ENCODE data around the gene PPP1R12B.
A peak's percentile ranks its signal among the peaks of the same experiment; 100 is the strongest.

The PPP1R12B gene

GRCh38 chr1:202597090-202597761 is 248.7 kb downstream of the PPP1R12B start:
- H3K4me3 ChIP-seq (ENCODE audit: low read depth in 1 of 2, low read length in 2 of 2), result no peak overlapping the region
- no peak for ATAC-seq (ENCODE audit: insufficient read depth, low read depth)
- H3K4me2 ChIP-seq (ENCODE audit: insufficient read depth, low read length), result no peak overlapping the region
- H3K9me3 ChIP-seq (ENCODE audit: insufficient read depth, low read length, severe bottlenecking), result no peaks in the 10 kb centered on the region
- DNase-seq, result no peak
- no peak overlapping the region for H3K9ac ChIP-seq (ENCODE audit: low read depth, low read length)
- no peaks in the 10 kb centered on the region for H3K4me1 ChIP-seq (ENCODE audit: insufficient read depth, low read length)
- no peak overlapping the region for H2AFZ ChIP-seq (ENCODE audit: low read depth, low read length)
- H3K36me3 ChIP-seq (ENCODE audit: insufficient read depth, low read length), result no peaks in the 10 kb centered on the region
- TF ChIP-seq EZH2 (IDR thresholded peaks at IDR 0.05; ENCODE audit: borderline replicate concordance, low read depth, low read length, severe bottlenecking) (no peak), CTCF (IDR thresholded peaks at IDR 0.05; ENCODE audit: borderline replicate concordance, extremely low read depth, low read length, poor library complexity, severe bottlenecking) (no peak)
- no peaks in the 10 kb centered on the region for H4K20me1 ChIP-seq (ENCODE audit: insufficient read depth, low read length)
- no peak overlapping the region for H3K27ac ChIP-seq (ENCODE audit: low read length)
- no peaks in the 10 kb centered on the region for H3K27me3 ChIP-seq (ENCODE audit: insufficient read depth, low read length, poor library complexity)
- no peaks in the 10 kb centered on the region for H3K79me2 ChIP-seq (ENCODE audit: insufficient read depth, low read length)

- Histone ChIP-seq H3K4me3 (ENCODE audit: low read depth in 1 of 2, low read length in 2 of 2) (no peak overlapping the region), H3K27me3 (ENCODE audit: insufficient read depth, low read length, poor library complexity) (no peaks in the 10 kb centered on the region), H3K9ac (ENCODE audit: low read depth, low read length) (no peak overlapping the region), H3K4me2 (ENCODE audit: insufficient read depth, low read length) (no peak overlapping the region), H3K9me3 (ENCODE audit: insufficient read depth, low read length, severe bottlenecking) (no peaks in the 10 kb centered on the region), H3K36me3 (ENCODE audit: insufficient read depth, low read length) (no peaks in the 10 kb centered on the region), H2AFZ (ENCODE audit: low read depth, low read length) (no peak overlapping the region), H3K79me2 (ENCODE audit: insufficient read depth, low read length) (no peaks in the 10 kb centered on the region), H4K20me1 (ENCODE audit: insufficient read depth, low read length) (no peaks in the 10 kb centered on the region), H3K27ac (ENCODE audit: low read length) (no peak overlapping the region), H3K4me1 (ENCODE audit: insufficient read depth, low read length) (no peaks in the 10 kb centered on the region)
- ATAC-seq (ENCODE audit: insufficient read depth, low read depth), result peak; percentile 84
- TF ChIP-seq CTCF (IDR thresholded peaks at IDR 0.05; ENCODE audit: borderline replicate concordance, extremely low read depth, low read length, poor library complexity, severe bottlenecking) (peak; percentile 73), EZH2 (IDR thresholded peaks at IDR 0.05; ENCODE audit: borderline replicate concordance, low read depth, low read length, severe bottlenecking) (no peak)
- peak; percentile 43 for DNase-seq
Measured at GRCh38 chr1:202599669-202600431, 251.4 kb downstream of the PPP1R12B start.

GRCh38 chr1:202600432-202601041 is 252.0 kb downstream of the PPP1R12B start:
- Histone ChIP-seq H3K79me2 (ENCODE audit: insufficient read depth, low read length) (no peaks in the 10 kb centered on the region), H2AFZ (ENCODE audit: low read depth, low read length) (no peak overlapping the region), H3K4me2 (ENCODE audit: insufficient read depth, low read length) (no peak overlapping the region), H4K20me1 (ENCODE audit: insufficient read depth, low read length) (no peaks in the 10 kb centered on the region), H3K27me3 (ENCODE audit: insufficient read depth, low read length, poor library complexity) (no peaks in the 10 kb centered on the region), H3K9ac (ENCODE audit: low read depth, low read length) (no peak overlapping the region), H3K36me3 (ENCODE audit: insufficient read depth, low read length) (no peaks in the 10 kb centered on the region), H3K4me1 (ENCODE audit: insufficient read depth, low read length) (no peaks in the 10 kb centered on the region), H3K9me3 (ENCODE audit: insufficient read depth, low read length, severe bottlenecking) (no peaks in the 10 kb centered on the region), H3K4me3 (ENCODE audit: low read depth in 1 of 2, low read length in 2 of 2) (no peak overlapping the region), H3K27ac (ENCODE audit: low read length) (no peak overlapping the region)
- DNase-seq, result no peak
- peak; percentile 19; the same call in 1 of the 3 replicates for ATAC-seq (ENCODE audit: insufficient read depth, low read depth)
- TF ChIP-seq CTCF (IDR thresholded peaks at IDR 0.05; ENCODE audit: borderline replicate concordance, extremely low read depth, low read length, poor library complexity, severe bottlenecking), result no peak
- TF ChIP-seq EZH2 (IDR thresholded peaks at IDR 0.05; ENCODE audit: borderline replicate concordance, low read depth, low read length, severe bottlenecking), result no peak
